C4-2B (cell line): ENCODE results near the gene YEATS2.
"Not testable (repeated sequence)": the region's sequence is repeated elsewhere in the genome, so short reads cannot be mapped to it uniquely, and the experiment has no call there.

Experiments
- H3K27ac ChIP-seq: fragments of 450-650 bp; 2 replicates; pipeline ENCODE4 v1.5.1; 2017
- ZFX ChIP-seq: fragments of 450-650 bp; IDR thresholded peaks from 2 replicates; pipeline ENCODE4 v1.6.1; 2017
- TF ChIP-seq, protein P1 (sequence below): fragments of 450-650 bp; conservative IDR thresholded peaks from 2 replicates; pipeline ENCODE4 v1.5.1; 2017; ENCODE audit warnings: mild to moderate bottlenecking

Gene YEATS2

DNA sequence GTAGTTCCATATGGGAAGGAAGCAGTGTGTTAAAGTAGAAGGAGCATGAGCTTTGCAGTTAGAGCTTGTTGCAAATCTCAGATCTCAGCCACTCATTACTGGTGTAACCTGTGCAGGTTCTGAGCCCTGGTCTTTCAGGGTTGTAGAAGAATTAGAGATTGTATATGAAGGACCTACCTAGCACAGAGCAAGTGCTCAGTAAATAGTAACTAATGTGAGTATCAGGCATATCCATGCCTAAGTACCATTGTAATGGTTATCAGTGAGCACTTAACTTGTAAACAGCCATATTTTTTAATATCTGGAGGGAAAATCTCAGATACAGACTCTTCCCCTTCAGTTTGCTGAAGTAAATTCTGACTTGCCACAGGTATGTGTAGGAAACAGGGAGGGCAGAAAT, 68.5 kb downstream of the YEATS2 start:
- TF ChIP-seq ZFX, result no peak
- TF ChIP-seq, protein P1, sequence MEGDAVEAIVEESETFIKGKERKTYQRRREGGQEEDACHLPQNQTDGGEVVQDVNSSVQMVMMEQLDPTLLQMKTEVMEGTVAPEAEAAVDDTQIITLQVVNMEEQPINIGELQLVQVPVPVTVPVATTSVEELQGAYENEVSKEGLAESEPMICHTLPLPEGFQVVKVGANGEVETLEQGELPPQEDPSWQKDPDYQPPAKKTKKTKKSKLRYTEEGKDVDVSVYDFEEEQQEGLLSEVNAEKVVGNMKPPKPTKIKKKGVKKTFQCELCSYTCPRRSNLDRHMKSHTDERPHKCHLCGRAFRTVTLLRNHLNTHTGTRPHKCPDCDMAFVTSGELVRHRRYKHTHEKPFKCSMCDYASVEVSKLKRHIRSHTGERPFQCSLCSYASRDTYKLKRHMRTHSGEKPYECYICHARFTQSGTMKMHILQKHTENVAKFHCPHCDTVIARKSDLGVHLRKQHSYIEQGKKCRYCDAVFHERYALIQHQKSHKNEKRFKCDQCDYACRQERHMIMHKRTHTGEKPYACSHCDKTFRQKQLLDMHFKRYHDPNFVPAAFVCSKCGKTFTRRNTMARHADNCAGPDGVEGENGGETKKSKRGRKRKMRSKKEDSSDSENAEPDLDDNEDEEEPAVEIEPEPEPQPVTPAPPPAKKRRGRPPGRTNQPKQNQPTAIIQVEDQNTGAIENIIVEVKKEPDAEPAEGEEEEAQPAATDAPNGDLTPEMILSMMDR, result no peak
- peak overlapping the region; percentile 49; the same call in 1 of the 2 replicates for H3K27ac ChIP-seq

DNA sequence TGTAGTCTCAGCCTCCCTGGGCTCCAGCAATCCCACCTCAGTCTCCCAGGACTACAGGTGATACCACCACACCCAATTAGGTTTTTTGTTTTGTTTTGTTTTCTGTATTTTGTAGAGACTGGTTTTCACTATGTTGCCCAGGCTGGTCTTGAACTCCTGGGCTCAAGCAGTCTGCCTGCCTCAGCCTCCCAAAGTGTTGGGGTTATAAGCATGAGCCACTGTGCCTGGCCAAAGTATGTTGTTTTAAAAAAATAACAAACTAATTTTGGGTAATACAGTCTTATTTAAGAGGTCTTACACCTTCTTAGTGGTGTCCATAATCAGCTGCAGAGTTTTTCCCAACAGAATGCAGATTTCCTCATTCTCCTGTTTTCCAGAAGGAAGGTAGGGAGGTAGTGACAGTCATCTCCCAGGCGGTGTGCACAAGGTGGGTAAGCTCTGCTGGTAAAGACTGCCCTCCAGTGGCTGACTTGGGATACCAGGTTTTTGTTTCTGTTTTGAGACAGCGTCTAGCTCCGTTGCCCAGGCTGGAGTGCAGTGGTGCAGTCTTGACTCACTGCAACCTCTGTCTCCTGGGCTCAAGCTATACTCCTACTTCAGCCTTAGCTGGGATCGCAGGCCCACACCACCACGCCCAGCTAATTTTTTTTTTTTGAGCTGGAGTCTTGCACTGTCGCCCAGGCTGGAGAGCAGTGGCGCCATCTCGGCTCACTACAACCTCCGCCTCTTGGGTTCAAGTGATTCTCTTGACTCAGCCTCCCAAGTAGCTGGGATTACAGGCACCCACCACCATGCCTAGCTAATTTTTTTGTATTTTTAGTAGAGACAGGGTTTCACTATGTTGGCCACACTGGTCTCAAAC, 69.4 kb downstream of the YEATS2 start:
- no peak overlapping the region for H3K27ac ChIP-seq
- TF ChIP-seq ZFX, result no peak
- TF ChIP-seq, protein P1, result peak; percentile 96

DNA sequence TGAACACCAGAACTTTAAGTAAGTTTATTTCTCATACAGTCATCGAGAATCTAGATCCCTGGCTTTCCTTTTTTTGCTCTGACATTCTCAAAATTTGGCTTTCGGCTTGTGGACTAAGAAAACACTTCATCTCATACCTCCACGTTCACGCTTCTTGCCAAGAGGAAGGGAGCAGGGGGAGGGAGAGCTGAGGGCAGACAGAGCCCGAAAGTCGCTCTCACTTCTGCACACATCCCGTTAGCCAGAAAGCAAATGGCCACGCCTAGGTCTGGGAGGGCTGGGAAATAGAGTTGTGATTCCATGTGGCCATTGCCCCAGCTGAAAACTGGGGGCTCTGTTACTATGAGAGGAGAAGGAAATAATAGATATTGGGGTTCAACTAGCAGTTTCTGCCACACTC, 70.5 kb downstream of the YEATS2 start:
- no peak overlapping the region for H3K27ac ChIP-seq
- TF ChIP-seq, protein P1, result no peak
- no peak for TF ChIP-seq ZFX

DNA sequence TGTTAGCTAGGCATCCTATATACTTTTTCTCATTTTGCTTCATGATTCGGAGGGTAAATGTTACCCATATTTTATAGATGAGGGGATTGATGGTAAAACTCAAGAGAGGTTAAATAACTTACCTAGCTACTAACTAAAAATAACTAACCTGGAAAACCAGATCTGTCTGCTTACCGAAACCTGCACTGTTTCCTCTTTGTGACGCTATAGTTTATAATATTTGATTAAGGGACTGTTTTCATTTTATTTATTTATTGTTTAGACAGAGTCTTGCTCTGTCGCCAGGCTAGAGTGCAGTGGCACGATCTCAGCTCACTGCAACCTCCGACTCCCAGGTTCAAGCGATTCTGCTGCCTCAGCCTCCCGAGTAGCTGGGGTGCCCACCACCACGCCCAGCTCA, 71.9 kb downstream of the YEATS2 start:
- no peak for TF ChIP-seq ZFX
- TF ChIP-seq, protein P1, result no peak
- peak overlapping the region; percentile 49 for H3K27ac ChIP-seq

DNA sequence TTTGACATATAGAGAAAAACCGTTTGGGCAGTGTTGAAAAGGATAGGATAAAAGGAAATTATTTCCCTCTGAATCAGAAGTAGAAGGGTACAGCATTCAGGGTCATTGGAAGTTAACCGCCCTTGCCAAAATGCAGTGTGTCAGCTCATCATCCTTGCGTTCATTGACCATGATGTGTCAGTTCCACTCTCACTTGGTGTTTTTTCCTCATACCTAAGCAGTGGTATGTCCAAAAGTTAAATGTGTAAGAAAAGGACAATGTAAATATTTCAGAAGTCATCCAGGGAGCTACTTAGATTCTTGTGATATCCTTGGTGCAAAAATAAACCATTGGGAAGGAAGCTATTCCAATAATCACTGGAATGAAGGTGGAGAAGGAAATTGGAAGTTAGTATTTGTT, 77.0 kb downstream of the YEATS2 start:
- H3K27ac ChIP-seq, result no peak overlapping the region
- TF ChIP-seq ZFX, result no peak
- TF ChIP-seq, protein P1, result no peak

DNA sequence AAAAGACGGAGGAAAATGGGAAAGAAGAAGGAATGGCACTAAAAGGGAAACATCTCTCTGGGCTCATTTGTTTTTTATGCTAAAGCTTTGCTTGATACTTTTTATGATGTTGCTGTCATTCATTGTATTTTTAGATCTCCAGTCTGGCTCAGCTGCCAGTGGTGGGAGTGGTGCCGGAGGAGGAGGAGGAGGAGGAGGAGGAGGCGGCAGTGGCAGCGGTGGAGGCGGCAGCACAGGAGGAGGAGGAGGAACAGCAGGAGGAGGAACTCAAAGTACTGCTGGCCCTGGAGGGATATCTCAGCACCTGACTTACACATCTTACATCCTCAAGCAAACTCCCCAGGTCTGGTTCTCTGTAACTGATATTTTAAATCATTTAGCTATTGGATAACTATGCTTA, 78.2 kb downstream of the YEATS2 start:
- no peak overlapping the region for H3K27ac ChIP-seq
- TF ChIP-seq, protein P1, result no peak
- no peak for TF ChIP-seq ZFX

DNA sequence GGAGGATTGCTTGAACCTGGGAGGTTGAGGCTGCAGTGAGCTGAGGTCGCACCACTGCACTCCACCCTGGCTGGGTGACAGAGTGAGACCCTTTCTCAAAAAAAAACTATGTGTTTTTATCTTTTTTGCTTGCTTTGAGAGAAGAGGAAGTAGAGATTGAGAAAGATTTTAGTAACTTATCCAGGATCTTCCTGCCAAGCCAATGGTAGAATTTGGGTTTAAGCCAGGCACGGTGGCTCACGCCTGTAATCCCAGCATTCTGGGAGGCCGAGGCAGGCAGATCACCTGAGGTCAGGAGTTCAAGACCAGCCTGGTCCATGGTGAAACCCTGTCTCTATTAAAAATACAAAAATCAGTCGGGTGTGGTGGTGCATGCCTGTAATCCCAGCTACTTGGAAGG, 78.9 kb downstream of the YEATS2 start:
- H3K27ac ChIP-seq, result not testable (repeated sequence)

DNA sequence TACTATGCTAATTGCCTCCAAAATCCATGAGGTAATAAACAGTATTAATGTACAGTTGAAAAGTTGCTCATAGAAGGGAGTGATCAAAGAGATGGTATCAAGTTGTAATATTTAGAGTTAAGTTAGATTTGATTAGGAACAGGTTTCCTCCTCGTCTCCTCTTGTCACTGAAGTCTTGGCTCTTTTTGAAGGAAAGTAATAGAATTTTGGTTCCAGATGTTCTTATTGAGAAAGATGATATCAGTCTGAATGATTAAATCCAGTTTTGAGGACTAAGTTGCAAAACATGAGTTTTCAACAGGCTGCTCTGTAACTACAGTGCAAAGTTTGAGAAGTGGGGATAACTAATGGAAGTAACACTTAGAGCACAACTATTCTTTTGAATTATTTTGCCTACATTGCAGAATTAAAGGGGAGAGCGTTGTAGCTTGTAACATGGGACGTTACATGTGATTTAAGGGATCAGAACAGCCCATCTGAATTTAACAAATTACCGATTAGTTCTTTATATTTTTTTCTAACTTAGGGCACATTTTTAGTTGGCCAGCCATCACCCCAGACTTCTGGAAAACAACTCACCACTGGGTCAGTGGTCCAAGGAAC, 79.5 kb downstream of the YEATS2 start:
- no peak overlapping the region for H3K27ac ChIP-seq
- TF ChIP-seq, protein P1, result no peak
- no peak for TF ChIP-seq ZFX
